SK-N-SH (cell line): ENCODE measurements around the gene PRR33. TPM values are rescaled to one million over a fixed set of nuclear protein-coding genes. Genes with fewer than 3 reads are reported as not detected.

ENCODE experiments used
- CTCF ChIA-PET: fragments of 300-600, 350-600 bp; formaldehyde crosslinking; extraction: SDS; loops from one replicate; lab custom pipeline; 2021; lab: Yijun Ruan, JAX
- POLR2A ChIA-PET: fragments of 350-600 bp; sonication (Branson Sonifier 250); formaldehyde crosslinking; extraction: SDS; loops from one replicate; lab custom pipeline; 2020; ENCODE audit warnings: antibody characterized with exemption, inconsistent platforms; lab: Yijun Ruan, JAX
- DNase-seq: peaks from one replicate; pipeline ENCODE4 v3.0.0; 2012
- H2AFZ ChIP-seq: fragments of 200-600 bp; sonication (generic); 2 replicates; pipeline ENCODE4 v1.8.1; 2016; ENCODE audit warnings: antibody characterized with exemption, mild to moderate bottlenecking, low read depth
- H3F3A ChIP-seq: fragments of 200-600 bp; sonication (generic); replicated peaks from 2 replicates; pipeline ENCODE3; 2016; ENCODE audit warnings: antibody characterized with exemption, mild to moderate bottlenecking; ENCODE audit not compliant: insufficient read depth
- H3K27ac ChIP-seq, 2 experiments: fragments of 200-500 bp in 1 of 2; fragments of 200-600 bp in 1 of 2; sonication (Bioruptor generic) in 1 of 2; sonication (generic), shearing (Covaris generic) in 1 of 2; 2 replicates each; pipeline versions ENCODE4 v1.5.1 to v1.6.1; 2014 to 2016; ENCODE audit warnings: low read depth in 2 of 2, inconsistent platforms in 1 of 2, low read length in 1 of 2, mild to moderate bottlenecking in 1 of 2, mixed read lengths in 1 of 2
- H3K27me3 ChIP-seq: fragments of 200-600 bp; sonication (generic), shearing (Covaris generic); 2 replicates; pipeline ENCODE4 v1.6.1; 2016; ENCODE audit warnings: mixed run types; ENCODE audit not compliant: insufficient read depth
- H3K36me3 ChIP-seq, 2 experiments: fragments of 200-500 bp in 1 of 2; fragments of 200-600 bp in 1 of 2; sonication (Bioruptor generic) in 1 of 2; sonication (generic) in 1 of 2; replicated peaks in 1 of 2; 2 replicates each; pipeline versions ENCODE3 to v1.5.1; 2014 to 2016; ENCODE audit warnings: low read length in 1 of 2, mild to moderate bottlenecking in 1 of 2; ENCODE audit not compliant: insufficient read depth in 2 of 2, control insufficient read depth in 1 of 2
- H3K4me1 ChIP-seq, 2 experiments: fragments of 200-500 bp in 1 of 2; fragments of 200-600 bp in 1 of 2; sonication (Bioruptor generic) in 1 of 2; sonication (generic), shearing (Covaris generic) in 1 of 2; 2 replicates each; pipeline versions ENCODE4 v1.5.1 to v1.6.1; 2014 to 2016; ENCODE audit warnings: low read depth in 1 of 2, low read length in 1 of 2, mixed run types in 1 of 2; ENCODE audit not compliant: insufficient read depth in 2 of 2, control insufficient read depth in 1 of 2
- H3K4me2 ChIP-seq: fragments of 200-600 bp; sonication (generic), shearing (Covaris generic); 2 replicates; pipeline ENCODE4 v1.6.1; 2017; ENCODE audit warnings: mixed run types
- H3K4me3 ChIP-seq, 2 experiments: fragments of 200-500 bp in 1 of 2; fragments of 200-600 bp in 1 of 2; sonication (Bioruptor generic) in 1 of 2; sonication (generic), shearing (Covaris generic) in 1 of 2; 2 replicates each; pipeline versions ENCODE4 v1.5.1 to v1.8.1; 2014 to 2016; ENCODE audit warnings: low read depth in 2 of 2, inconsistent platforms in 1 of 2, low read length in 1 of 2, mild to moderate bottlenecking in 1 of 2, mixed read lengths in 1 of 2, moderate library complexity in 1 of 2
- H3K79me2 ChIP-seq: fragments of 200-600 bp; sonication (generic); 2 replicates; pipeline ENCODE4 v1.8.1; 2017; ENCODE audit warnings: mild to moderate bottlenecking; ENCODE audit not compliant: insufficient read depth
- H3K9ac ChIP-seq: fragments of 200-600 bp; sonication (generic); 2 replicates; pipeline ENCODE4 v1.6.1; 2017; ENCODE audit warnings: mixed run types
- H3K9me2 ChIP-seq: fragments of 200-600 bp; sonication (generic); 2 replicates; pipeline ENCODE4 v1.6.1; 2017; ENCODE audit warnings: mixed run types
- H3K9me3 ChIP-seq: fragments of 200-600 bp; sonication (generic); 2 replicates; pipeline ENCODE4 v1.6.1; 2017; ENCODE audit warnings: mixed run types, mild to moderate bottlenecking, moderate library complexity
- H4K20me1 ChIP-seq: fragments of 200-600 bp; sonication (generic); 2 replicates; pipeline ENCODE4 v1.6.1; 2017; ENCODE audit warnings: mild to moderate bottlenecking, mixed run types; ENCODE audit not compliant: insufficient read depth
- CHD2 ChIP-seq: fragments of 150-350 bp; IDR thresholded peaks from 2 replicates; pipeline ENCODE4 v1.6.1; 2018; ENCODE audit warnings: low read length; ENCODE audit not compliant: partially characterized antibody
- FOSL2 ChIP-seq: IDR thresholded peaks from 2 replicates; pipeline ENCODE4 v1.4.0; 2012; ENCODE audit warnings: low read depth, mild to moderate bottlenecking, moderate library complexity, borderline replicate concordance
- FOXJ3 ChIP-seq: sonication (generic); formaldehyde crosslinking; IDR thresholded peaks from 2 replicates; pipeline ENCODE4 v1.5.1; 2020; ENCODE audit warnings: mild to moderate bottlenecking, missing genetic modification reagents
- FOXM1 ChIP-seq: IDR thresholded peaks from 2 replicates; pipeline ENCODE4 v1.4.0; 2012; ENCODE audit warnings: low read depth, mild to moderate bottlenecking
- MAX ChIP-seq: IDR thresholded peaks from 2 replicates; pipeline ENCODE4 v1.4.0; 2012; ENCODE audit warnings: low read depth
- MXI1 ChIP-seq: IDR thresholded peaks from 2 replicates; pipeline ENCODE4 v1.6.1; 2012; ENCODE audit warnings: mild to moderate bottlenecking, low read depth, low read length, improper control_type of control experiment
- NFIC ChIP-seq: IDR thresholded peaks from 2 replicates; pipeline ENCODE4 v1.4.0; 2012; ENCODE audit warnings: borderline replicate concordance
- NRF1 ChIP-seq: IDR thresholded peaks from 2 replicates; pipeline ENCODE4 v1.6.1; 2012; ENCODE audit warnings: low read depth, mild to moderate bottlenecking, low read length
- PBX3 ChIP-seq: IDR thresholded peaks from 2 replicates; pipeline ENCODE4; 2012
- POLR2AphosphoS5 ChIP-seq: IDR thresholded peaks from 2 replicates; pipeline ENCODE4 v1.6.1; 2012; ENCODE audit warnings: low read depth, low read length
- RAD21 ChIP-seq: IDR thresholded peaks from 2 replicates; pipeline ENCODE4 v1.6.1; 2012; ENCODE audit warnings: mild to moderate bottlenecking, low read length
- RFX5 ChIP-seq: IDR thresholded peaks from 2 replicates; pipeline ENCODE4 v1.6.1; 2012; ENCODE audit warnings: mild to moderate bottlenecking, improper control_type of control experiment, low read length
- RXRA ChIP-seq: IDR thresholded peaks from 2 replicates; pipeline ENCODE4 v1.4.0; 2012; ENCODE audit warnings: low read depth, mild to moderate bottlenecking, borderline replicate concordance
- SIN3A ChIP-seq: IDR thresholded peaks from 2 replicates; pipeline ENCODE4 v1.6.1; 2012; ENCODE audit warnings: low read depth, mild to moderate bottlenecking, low read length, moderate library complexity, borderline replicate concordance
- SMC3 ChIP-seq: IDR thresholded peaks from 2 replicates; pipeline ENCODE4 v1.6.1; 2012; ENCODE audit warnings: low read depth, low read length, improper control_type of control experiment
- TCF12 ChIP-seq: IDR thresholded peaks from 2 replicates; pipeline ENCODE4 v1.4.0; 2012
- TEAD4 ChIP-seq: IDR thresholded peaks from 2 replicates; pipeline ENCODE4 v1.4.0; 2012; ENCODE audit warnings: mild to moderate bottlenecking, borderline replicate concordance; ENCODE audit not compliant: insufficient read depth
- USF1 ChIP-seq: IDR thresholded peaks from 2 replicates; pipeline ENCODE4 v1.4.0; 2012; ENCODE audit warnings: low read depth, borderline replicate concordance
- YY1 ChIP-seq: IDR thresholded peaks from 2 replicates; pipeline ENCODE4 v1.4.0; 2012; ENCODE audit warnings: low read depth, mild to moderate bottlenecking
- ZBTB33 ChIP-seq: IDR thresholded peaks from 2 replicates; pipeline ENCODE4 v1.4.0; 2012; ENCODE audit warnings: low read depth, borderline replicate concordance
- WGBS: methylation state at CpG from one replicate; pipeline ENCODE4 v1.1.6; 2017; ENCODE audit warnings: low lambda C conversion rate; 5-methylcytosine and 5-hydroxymethylcytosine counted together
- polyA plus RNA-seq, 3 experiments: library from polyadenylated mRNA; depleted of rRNA; stranded (reverse); fragments of >200 nt; gene quantifications; 2 replicates each; pipeline ENCODE4 v1.2.3, GENCODE V29; 2012

PRR33 gene
- polyA plus RNA-seq, 1 of the 3 experiments (the other 2 are of a cell fraction), result not detected

- Histone ChIP-seq H3K27ac (no peak overlapping the region), H3K36me3 (no peaks in the 10 kb centered on the region), H3K9me2 (no peaks in the 10 kb centered on the region), H3K27me3 (no peaks in the 10 kb centered on the region), H4K20me1 (no peaks in the 10 kb centered on the region), H3K4me2 (no peak overlapping the region), H3K4me1 (peaks cover 0 to 17% of the 10 kb centered on the region in 2 experiments; a peak in 1 of 4 replicates), H2AFZ (no peak overlapping the region), H3K4me3 (no peak overlapping the region), H3K79me2 (no peaks in the 10 kb centered on the region), H3K9me3 (no peaks in the 10 kb centered on the region), H3F3A (no peaks in the 10 kb centered on the region), H3K9ac (no peak overlapping the region)
- TF ChIP-seq RFX5 (no peak), TCF12 (no peak), MAX (no peak), SMC3 (no peak), NFIC (no peak), TEAD4 (no peak), MXI1 (no peak), PBX3 (no peak), FOXJ3 (CRISPR knock-in tag) (no peak), RXRA (no peak), RAD21 (no peak), NRF1 (no peak), FOXM1 (no peak), CHD2 (no peak), SIN3A (no peak), USF1 (no peak), YY1 (no peak), POLR2AphosphoS5 (no peak), FOSL2 (no peak), ZBTB33 (no peak)
- no peak for DNase-seq
- ChIA-PET CTCF (interaction anchor here (1.9 to 20.8 kb wide), 8 partner anchors 7 to 310 kb away, joined by 6 to 478 read pairs (median 14); partner anchors contain the start of gene IGF2), POLR2A (interaction anchor here (1.2 kb wide), 1 partner anchor 157 kb away, joined by 3 read pairs; the partner anchor contains the start of gene H19)
- WGBS, result 52% methylated on average over 12 of the region's 26 CpGs
Measured at GRCh38 chr11:1839924-1840779, 51.5 kb downstream of the PRR33 start.
